ENCODE results near the gene NF1. TPM values are rescaled to one million over a fixed set of nuclear protein-coding genes. Genes with fewer than 3 reads are reported as not detected.

NF1 gene, protein sequence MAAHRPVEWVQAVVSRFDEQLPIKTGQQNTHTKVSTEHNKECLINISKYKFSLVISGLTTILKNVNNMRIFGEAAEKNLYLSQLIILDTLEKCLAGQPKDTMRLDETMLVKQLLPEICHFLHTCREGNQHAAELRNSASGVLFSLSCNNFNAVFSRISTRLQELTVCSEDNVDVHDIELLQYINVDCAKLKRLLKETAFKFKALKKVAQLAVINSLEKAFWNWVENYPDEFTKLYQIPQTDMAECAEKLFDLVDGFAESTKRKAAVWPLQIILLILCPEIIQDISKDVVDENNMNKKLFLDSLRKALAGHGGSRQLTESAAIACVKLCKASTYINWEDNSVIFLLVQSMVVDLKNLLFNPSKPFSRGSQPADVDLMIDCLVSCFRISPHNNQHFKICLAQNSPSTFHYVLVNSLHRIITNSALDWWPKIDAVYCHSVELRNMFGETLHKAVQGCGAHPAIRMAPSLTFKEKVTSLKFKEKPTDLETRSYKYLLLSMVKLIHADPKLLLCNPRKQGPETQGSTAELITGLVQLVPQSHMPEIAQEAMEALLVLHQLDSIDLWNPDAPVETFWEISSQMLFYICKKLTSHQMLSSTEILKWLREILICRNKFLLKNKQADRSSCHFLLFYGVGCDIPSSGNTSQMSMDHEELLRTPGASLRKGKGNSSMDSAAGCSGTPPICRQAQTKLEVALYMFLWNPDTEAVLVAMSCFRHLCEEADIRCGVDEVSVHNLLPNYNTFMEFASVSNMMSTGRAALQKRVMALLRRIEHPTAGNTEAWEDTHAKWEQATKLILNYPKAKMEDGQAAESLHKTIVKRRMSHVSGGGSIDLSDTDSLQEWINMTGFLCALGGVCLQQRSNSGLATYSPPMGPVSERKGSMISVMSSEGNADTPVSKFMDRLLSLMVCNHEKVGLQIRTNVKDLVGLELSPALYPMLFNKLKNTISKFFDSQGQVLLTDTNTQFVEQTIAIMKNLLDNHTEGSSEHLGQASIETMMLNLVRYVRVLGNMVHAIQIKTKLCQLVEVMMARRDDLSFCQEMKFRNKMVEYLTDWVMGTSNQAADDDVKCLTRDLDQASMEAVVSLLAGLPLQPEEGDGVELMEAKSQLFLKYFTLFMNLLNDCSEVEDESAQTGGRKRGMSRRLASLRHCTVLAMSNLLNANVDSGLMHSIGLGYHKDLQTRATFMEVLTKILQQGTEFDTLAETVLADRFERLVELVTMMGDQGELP (N-terminal part only)
- 34.0 and 45.9 TPM in 2 replicates for total RNA-seq

DNA sequence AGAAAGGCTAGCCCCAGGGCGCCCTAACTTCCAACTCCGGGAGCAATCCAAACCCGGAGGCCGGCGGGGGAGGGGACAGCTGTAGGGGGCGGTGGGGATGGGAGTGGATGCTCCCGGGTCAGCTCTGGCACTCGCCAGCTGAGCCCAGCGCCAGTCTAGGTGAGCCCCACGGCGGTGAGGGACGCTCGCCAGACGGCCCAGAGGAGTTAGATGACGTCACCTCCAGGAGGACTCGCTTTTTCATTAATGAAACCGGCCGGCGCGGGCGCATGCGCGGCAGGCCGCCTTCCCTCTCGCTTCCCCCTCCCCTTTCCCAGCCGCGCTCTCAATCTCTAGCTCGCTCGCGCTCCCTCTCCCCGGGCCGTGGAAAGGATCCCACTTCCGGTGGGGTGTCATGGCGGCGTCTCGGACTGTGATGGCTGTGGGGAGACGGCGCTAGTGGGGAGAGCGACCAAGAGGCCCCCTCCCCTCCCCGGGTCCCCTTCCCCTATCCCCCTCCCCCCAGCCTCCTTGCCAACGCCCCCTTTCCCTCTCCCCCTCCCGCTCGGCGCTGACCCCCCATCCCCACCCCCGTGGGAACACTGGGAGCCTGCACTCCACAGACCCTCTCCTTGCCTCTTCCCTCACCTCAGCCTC lies at the start of gene NF1:
Gene NF1, plus strand, starts transcription at position 378 of the 636 bp plus-strand sequence. CDS start 333 bp downstream, outside the sequence.

DNA sequence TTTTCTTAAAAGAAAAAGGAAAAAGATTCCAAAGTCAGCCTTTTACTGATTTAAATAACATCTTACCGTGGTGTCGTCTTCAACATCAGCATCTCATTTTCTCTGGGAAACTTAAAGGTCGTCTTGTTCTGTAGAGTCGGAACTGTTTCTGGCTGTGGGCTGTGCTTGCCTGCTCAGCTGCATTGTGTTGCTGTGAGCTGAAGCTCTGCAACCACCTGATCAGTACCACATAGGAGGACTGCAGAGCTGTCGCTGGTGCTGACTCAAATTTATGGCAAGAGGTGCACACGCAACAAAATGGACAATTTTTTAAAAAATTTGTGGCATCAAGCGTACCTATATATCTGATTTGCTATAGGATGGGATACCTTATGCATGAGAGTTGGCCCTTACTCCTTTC lies 202.3 kb downstream of the NF1 start, which contains the start of gene OMG:
Gene OMG, minus strand, starts transcription at position 150 of the 400 bp plus-strand sequence. CDS start 908 bp downstream, outside the sequence.

DNA sequence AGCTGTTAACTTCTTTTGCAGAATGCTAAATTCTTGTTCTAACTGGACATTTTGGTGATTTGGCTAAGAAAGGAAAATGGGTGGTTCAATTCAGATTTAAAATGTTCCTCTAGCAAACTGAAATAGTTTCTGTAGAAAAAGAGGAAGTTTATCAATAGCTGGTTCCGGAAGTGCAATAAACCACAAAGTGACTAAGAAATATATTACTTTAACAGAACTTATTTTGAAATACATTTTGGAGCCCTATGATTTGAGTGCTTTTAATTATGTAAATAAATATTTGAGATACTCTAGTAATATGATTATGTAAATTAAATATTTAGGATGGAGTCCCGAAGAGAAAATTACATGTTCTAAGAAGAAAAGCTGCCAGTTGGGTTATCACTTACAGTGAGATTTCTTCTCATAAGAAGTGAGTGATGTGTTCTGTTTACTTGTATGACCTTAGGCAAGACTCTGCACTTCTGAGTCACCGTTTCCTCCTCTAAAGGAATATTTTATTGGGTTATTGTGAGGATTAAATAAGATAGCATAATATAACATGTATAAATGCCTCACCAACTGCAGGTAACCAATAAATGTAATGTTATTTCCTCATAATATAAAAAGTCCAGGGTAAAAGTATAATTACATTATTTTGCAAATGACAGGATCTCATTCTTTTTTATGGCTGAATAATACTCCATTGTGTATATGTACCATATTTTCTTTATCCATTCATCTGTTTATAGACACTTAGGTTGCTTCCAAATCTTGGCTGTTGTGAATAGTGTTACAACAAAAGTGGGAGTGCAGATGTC lies 219.4 kb downstream of the NF1 start, which contains the start of gene EVI2B:
Gene EVI2B, minus strand, starts transcription at position 73 of the 800 bp plus-strand sequence. CDS start 8,445 bp downstream, outside the sequence.

DNA sequence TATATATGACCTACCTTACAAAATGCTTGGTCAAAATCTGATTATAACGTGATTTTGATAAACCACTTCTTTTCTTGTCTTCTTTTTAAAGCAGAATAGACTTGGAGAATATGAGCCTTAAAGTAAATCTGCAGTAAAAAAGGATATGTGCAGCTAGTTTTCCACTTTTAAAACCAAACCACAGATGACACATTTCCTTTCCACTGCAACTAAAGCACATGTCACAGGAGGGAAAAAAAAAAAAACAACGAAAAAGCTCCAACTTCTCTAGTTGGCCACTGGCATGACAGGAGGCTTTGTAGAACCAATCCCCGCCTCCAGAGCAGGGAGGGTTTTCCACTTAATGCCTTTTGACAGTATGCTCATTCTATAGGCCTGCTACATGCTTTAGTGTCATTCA lies 226.7 kb downstream of the NF1 start, which contains the start of gene EVI2A:
Gene EVI2A, minus strand, starts transcription at position 142 of the 400 bp plus-strand sequence. CDS start 2,609 bp downstream, outside the sequence.

DNA sequence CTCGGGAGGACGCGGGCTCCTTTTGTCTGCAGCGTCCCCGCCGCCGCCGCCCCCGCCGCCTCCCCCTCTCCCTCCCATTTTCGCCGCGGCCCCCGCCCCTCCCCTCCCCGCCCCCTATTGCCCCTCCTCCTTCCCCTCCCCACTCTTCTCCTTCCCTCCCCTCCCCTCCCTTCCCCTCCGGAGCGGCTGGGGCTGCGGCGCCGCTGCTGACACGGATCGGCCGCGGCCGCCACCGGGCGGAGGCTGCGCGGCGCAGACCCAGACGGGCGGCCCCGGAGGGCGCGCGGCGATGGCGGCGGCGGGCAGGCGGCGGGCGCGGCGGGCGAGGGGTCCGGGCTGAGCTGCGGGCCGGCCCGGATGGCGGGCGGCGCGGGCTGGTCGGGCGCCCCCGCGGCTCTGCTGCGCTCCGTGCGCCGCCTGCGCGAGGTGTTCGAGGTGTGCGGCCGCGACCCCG lies 296.7 kb downstream of the NF1 start, which contains the start of gene RAB11FIP4:
Gene RAB11FIP4, plus strand, starts transcription at position 180 of the 454 bp plus-strand sequence. Its CDS starts 178 bp downstream, at position 358.

Other genes starting within 250 kb of the NF1 start
- gene TEFM, start 188.7 kb upstream of the NF1 start, total RNA-seq = 5.6 and 10.4 TPM in 2 replicates
- gene ADAP2, start 173.0 kb upstream of the NF1 start, total RNA-seq = 1.3 and 2.8 TPM in 2 replicates
- gene RNF135, start 123.9 kb upstream of the NF1 start, total RNA-seq = 7.0 and 8.5 TPM in 2 replicates
- 5.1 and 8.5 TPM in 2 replicates for gene OMG, start 202.3 kb downstream of the NF1 start, total RNA-seq
- gene EVI2B, start 219.1 kb downstream of the NF1 start, total RNA-seq = 0.16 TPM in 1 of 2 replicates, not detected in the other
- 2.4 and 3.8 TPM in 2 replicates for gene EVI2A, start 226.6 kb downstream of the NF1 start, total RNA-seq

Data from bronchial smooth muscle cell (primary cell).